ENCODE results near the gene ROPN1L. TPM values are rescaled to one million over a fixed set of nuclear protein-coding genes. Genes with fewer than 3 reads are reported as not detected.

The ROPN1L gene
- polyA plus RNA-seq, 1 experiment = 0.54 TPM

GRCh38 chr5:10461041-10461440, 19.4 kb downstream of the ROPN1L start:
- Histone ChIP-seq H3K27me3 (ENCODE audit: control insufficient read depth, insufficient read depth, low read length) (no peaks in the 10 kb centered on the region; the same call in 1 of the 2 replicates), H3K4me3 (ENCODE audit: low read depth, low read length) (no peak overlapping the region), H3K36me3 (ENCODE audit: control insufficient read depth, insufficient read depth, low read length) (no peaks in the 10 kb centered on the region)
- no peak for TF ChIP-seq CTCF (IDR thresholded peaks at IDR 0.05; ENCODE audit: insufficient read depth, low read depth, low read length)
- ChIA-PET POLR2A (no interaction called here), CTCF (interaction anchor here (1.3 kb wide), 1 partner anchor 167 kb away, joined by 8 read pairs; no protein-coding TSS in a partner anchor)
- no peak for DNase-seq (ENCODE audit: low read depth)

DNA sequence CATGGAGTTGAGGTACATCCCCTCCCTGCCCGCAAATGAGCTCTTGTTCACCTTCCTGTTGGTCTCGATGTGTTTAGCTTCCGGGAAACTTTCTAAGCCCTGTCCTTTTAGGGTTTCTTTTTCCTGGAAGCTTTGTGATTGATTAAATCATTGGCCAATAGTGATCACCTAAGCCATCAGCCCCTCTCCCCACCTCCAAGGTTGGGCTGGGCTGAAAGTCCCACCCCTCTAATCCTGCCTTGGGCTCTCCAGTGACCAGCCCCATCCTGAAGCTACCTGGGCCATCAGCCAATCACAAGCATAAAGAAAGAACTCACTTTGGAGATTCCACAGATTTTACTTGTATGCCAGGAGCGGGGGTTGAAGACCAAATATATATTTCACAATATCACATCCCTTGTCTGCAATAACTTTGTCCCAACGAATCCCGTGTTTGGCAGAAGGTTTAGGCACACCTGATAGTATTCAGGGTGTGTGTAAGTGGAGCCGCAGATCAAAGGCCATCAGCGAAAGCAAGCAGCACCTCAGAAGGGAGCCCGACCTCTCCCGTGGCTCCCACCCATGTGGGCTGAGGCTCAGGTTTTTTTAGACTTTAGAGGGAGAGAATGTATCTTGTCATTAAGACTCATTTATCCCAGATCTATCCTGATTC, 20.4 kb downstream of the ROPN1L start:
- no peak for TF ChIP-seq CTCF (IDR thresholded peaks at IDR 0.05; ENCODE audit: insufficient read depth, low read depth, low read length)
- POLR2A ChIA-PET = no interaction called here
- no peak for DNase-seq (ENCODE audit: low read depth)
- Histone ChIP-seq H3K27me3 (ENCODE audit: control insufficient read depth, insufficient read depth, low read length) (no peaks in the 10 kb centered on the region; the same call in 1 of the 2 replicates), H3K4me3 (ENCODE audit: low read depth, low read length) (no peak overlapping the region), H3K36me3 (ENCODE audit: control insufficient read depth, insufficient read depth, low read length) (no peaks in the 10 kb centered on the region)
- CTCF ChIA-PET = no interaction called here

- DNase-seq (ENCODE audit: low read depth) = no peak
- H3K36me3 ChIP-seq (ENCODE audit: control insufficient read depth, insufficient read depth, low read length) = no peaks in the 10 kb centered on the region
- ChIA-PET POLR2A (no interaction called here), CTCF (interaction anchor here (1.1 kb wide), 1 partner anchor 165 kb away, joined by 3 read pairs; no protein-coding TSS in a partner anchor)
- TF ChIP-seq CTCF (IDR thresholded peaks at IDR 0.05; ENCODE audit: insufficient read depth, low read depth, low read length) = no peak
- H3K4me3 ChIP-seq (ENCODE audit: low read depth, low read length) = no peak overlapping the region
- no peaks in the 10 kb centered on the region; the same call in 1 of the 2 replicates for H3K27me3 ChIP-seq (ENCODE audit: control insufficient read depth, insufficient read depth, low read length)
Observed at GRCh38 chr5:10463566-10463965, 21.9 kb downstream of the ROPN1L start.

DNA sequence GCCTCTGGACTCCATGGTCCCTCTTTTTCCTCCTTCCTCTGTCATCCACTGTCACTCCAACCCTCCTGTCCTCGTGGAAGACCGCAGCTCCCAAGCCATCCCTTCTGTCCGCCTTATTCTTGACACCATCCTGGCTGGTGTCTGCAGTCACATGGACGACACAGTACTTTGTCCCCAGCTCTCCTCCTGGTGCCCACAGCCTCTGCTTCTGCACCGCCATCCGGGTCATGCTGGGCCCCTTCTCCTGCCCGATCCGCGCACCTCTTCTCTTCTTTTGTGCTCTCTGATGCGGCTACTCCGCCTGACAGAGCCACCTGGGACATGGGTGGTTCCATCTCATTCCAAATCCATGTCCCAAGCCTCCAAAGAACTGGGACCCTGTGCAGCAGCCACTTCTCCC, 22.5 kb downstream of the ROPN1L start:
- CTCF ChIA-PET = no interaction called here
- Histone ChIP-seq H3K4me3 (ENCODE audit: low read depth, low read length) (no peak overlapping the region), H3K36me3 (ENCODE audit: control insufficient read depth, insufficient read depth, low read length) (no peaks in the 10 kb centered on the region), H3K27me3 (ENCODE audit: control insufficient read depth, insufficient read depth, low read length) (no peaks in the 10 kb centered on the region; the same call in 1 of the 2 replicates)
- POLR2A ChIA-PET = no interaction called here
- TF ChIP-seq CTCF (IDR thresholded peaks at IDR 0.05; ENCODE audit: insufficient read depth, low read depth, low read length) = no peak
- DNase-seq (ENCODE audit: low read depth) = no peak

GRCh38 chr5:10465726-10466125, 24.0 kb downstream of the ROPN1L start:
- POLR2A ChIA-PET = no interaction called here
- Histone ChIP-seq H3K36me3 (ENCODE audit: control insufficient read depth, insufficient read depth, low read length) (no peaks in the 10 kb centered on the region), H3K4me3 (ENCODE audit: low read depth, low read length) (no peak overlapping the region), H3K27me3 (ENCODE audit: control insufficient read depth, insufficient read depth, low read length) (no peaks in the 10 kb centered on the region; the same call in 1 of the 2 replicates)
- TF ChIP-seq CTCF (IDR thresholded peaks at IDR 0.05; ENCODE audit: insufficient read depth, low read depth, low read length) = no peak
- no peak for DNase-seq (ENCODE audit: low read depth)
- CTCF ChIA-PET = interaction anchor here (0.8 to 1.4 kb wide), 3 partner anchors 8 to 138 kb away, joined by 3 to 4 read pairs (median 3); no protein-coding TSS in a partner anchor

All from BJ (cell line).